Panc1 (cell line): ENCODE results near the gene MUC15.

ENCODE experiments used
- TCF7L2 ChIP-seq: IDR thresholded peaks from 2 replicates; pipeline ENCODE4 v1.6.1; 2011; ENCODE audit warnings: mild to moderate bottlenecking, low read depth, low read length, inconsistent platforms
- TF ChIP-seq, protein P1 (sequence below): fragments of 450-650 bp; IDR thresholded peaks from 2 replicates; pipeline ENCODE4 v1.5.1; 2017; ENCODE audit warnings: mild to moderate bottlenecking

DNA sequence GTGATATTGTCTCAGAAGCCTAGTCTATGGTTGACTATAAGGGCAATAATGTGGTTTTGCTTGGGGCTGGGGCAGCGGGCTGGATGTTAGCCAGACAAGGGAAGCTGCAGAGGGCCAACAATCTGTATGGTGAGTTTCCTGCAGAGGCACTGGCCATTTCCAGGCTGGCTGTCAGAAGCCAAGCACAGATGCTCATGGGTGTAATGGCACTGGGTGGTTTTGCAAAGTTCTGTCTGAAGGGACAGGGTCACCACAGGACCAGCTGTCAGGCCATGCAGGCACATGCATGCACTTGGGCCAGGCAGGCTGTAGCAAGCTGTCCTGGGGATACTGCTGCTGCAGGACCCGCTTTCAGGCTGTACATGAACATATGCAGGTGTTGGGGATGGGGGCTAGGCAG lies 41.7 kb upstream of the MUC15 start:
- TF ChIP-seq, protein P1, sequence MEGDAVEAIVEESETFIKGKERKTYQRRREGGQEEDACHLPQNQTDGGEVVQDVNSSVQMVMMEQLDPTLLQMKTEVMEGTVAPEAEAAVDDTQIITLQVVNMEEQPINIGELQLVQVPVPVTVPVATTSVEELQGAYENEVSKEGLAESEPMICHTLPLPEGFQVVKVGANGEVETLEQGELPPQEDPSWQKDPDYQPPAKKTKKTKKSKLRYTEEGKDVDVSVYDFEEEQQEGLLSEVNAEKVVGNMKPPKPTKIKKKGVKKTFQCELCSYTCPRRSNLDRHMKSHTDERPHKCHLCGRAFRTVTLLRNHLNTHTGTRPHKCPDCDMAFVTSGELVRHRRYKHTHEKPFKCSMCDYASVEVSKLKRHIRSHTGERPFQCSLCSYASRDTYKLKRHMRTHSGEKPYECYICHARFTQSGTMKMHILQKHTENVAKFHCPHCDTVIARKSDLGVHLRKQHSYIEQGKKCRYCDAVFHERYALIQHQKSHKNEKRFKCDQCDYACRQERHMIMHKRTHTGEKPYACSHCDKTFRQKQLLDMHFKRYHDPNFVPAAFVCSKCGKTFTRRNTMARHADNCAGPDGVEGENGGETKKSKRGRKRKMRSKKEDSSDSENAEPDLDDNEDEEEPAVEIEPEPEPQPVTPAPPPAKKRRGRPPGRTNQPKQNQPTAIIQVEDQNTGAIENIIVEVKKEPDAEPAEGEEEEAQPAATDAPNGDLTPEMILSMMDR, result no peak
- TF ChIP-seq TCF7L2, result no peak
